Smooth muscle cell (in vitro differentiated cells): ENCODE results near the gene MUC21. TPM values are rescaled to one million over a fixed set of nuclear protein-coding genes. Genes with fewer than 3 reads are reported as not detected.

Experiments used
- DNase-seq: peaks from one replicate; lab custom pipeline; 2025; ENCODE audit not compliant: unreplicated experiment; lab: John Stamatoyannopoulos, UW
- H2AFZ ChIP-seq: fragments of 200-600 bp; sonication (generic); 2 replicates; pipeline ENCODE4 v1.6.0; 2016; ENCODE audit warnings: antibody characterized with exemption, low read depth, mild to moderate bottlenecking
- H3F3A ChIP-seq: fragments of 200-600 bp; sonication (generic); 2 replicates; pipeline ENCODE4 v1.6.0; 2017; ENCODE audit warnings: antibody characterized with exemption, low read depth
- H3K27ac ChIP-seq: fragments of 200-600 bp; sonication (generic); 2 replicates; pipeline ENCODE4 v1.5.1; 2016; ENCODE audit warnings: low read depth, mild to moderate bottlenecking
- H3K27me3 ChIP-seq: fragments of 200-600 bp; sonication (generic); 2 replicates; pipeline ENCODE4 v1.6.1; 2016; ENCODE audit warnings: low read depth, mild to moderate bottlenecking
- H3K36me3 ChIP-seq: fragments of 200-600 bp; sonication (generic); 2 replicates; pipeline ENCODE4 v1.5.1; 2016; ENCODE audit warnings: low read depth
- H3K4me1 ChIP-seq: fragments of 200-600 bp; sonication (generic); 2 replicates; pipeline ENCODE4 v1.5.1; 2016; ENCODE audit warnings: low read depth
- H3K4me2 ChIP-seq: fragments of 200-600 bp; sonication (generic); 2 replicates; pipeline ENCODE4 v1.6.0; 2016; ENCODE audit warnings: mild to moderate bottlenecking
- H3K4me3 ChIP-seq: fragments of 200-600 bp; sonication (generic); 2 replicates; pipeline ENCODE4 v1.5.1; 2016; ENCODE audit warnings: mild to moderate bottlenecking
- H3K79me2 ChIP-seq: fragments of 200-600 bp; sonication (generic); 2 replicates; pipeline ENCODE4 v1.6.0; 2016; ENCODE audit warnings: low read depth, mild to moderate bottlenecking
- H3K9ac ChIP-seq: fragments of 200-600 bp; sonication (generic); 2 replicates; pipeline ENCODE4 v1.6.0; 2016; ENCODE audit warnings: low read depth
- H3K9me3 ChIP-seq: fragments of 200-600 bp; sonication (generic); replicated peaks from 2 replicates; pipeline ENCODE4 v1.5.1; 2016; ENCODE audit warnings: low read depth
- H4K20me1 ChIP-seq: fragments of 200-600 bp; sonication (generic); 2 replicates; pipeline ENCODE4 v1.6.0; 2016; ENCODE audit warnings: low read depth
- CTCF ChIP-seq: fragments of 200-600 bp; sonication (generic); IDR thresholded peaks from 2 replicates; pipeline ENCODE4 v1.5.1; 2017; ENCODE audit warnings: borderline replicate concordance, mild to moderate bottlenecking, antibody characterized with exemption; ENCODE audit not compliant: insufficient read depth, poor library complexity, severe bottlenecking
- WGBS: methylation state at CpG from one replicate; pipeline ENCODE4 v1.1.7; 2016; ENCODE audit warnings: low lambda C conversion rate; 5-methylcytosine and 5-hydroxymethylcytosine counted together
- polyA plus RNA-seq: library from polyadenylated mRNA; unstranded; fragments of >200 nt; fragmentation: Nextera tagmentation; extraction: Ambion mirVana; gene quantifications from 2 replicates; pipeline ENCODE4 v1.2.1, GENCODE V29; 2016
- total RNA-seq: library from RNA; depleted of rRNA; stranded (reverse); fragments of >200 nt; gene quantifications from 2 replicates; pipeline ENCODE4 v1.2.3, GENCODE V29; 2014

Gene MUC21
- total and polyA plus RNA-seq, 2 experiments from 2014 or later: not detected

- no peak overlapping the region for H3K9ac ChIP-seq
- H3K4me1 ChIP-seq: no peaks in the 10 kb centered on the region
- H4K20me1 ChIP-seq: no peaks in the 10 kb centered on the region
- no peak for TF ChIP-seq CTCF
- no peaks in the 10 kb centered on the region for H3F3A ChIP-seq
- no peak overlapping the region for H3K4me3 ChIP-seq
- no peaks in the 10 kb centered on the region for H3K9me3 ChIP-seq
- WGBS: 86% methylated on average over 6 of the region's 6 CpGs
- no peak overlapping the region for H2AFZ ChIP-seq
- no peak overlapping the region for H3K27ac ChIP-seq
- DNase-seq: no peak
- no peak overlapping the region for H3K4me2 ChIP-seq
- no peaks in the 10 kb centered on the region for H3K36me3 ChIP-seq
- H3K79me2 ChIP-seq: no peaks in the 10 kb centered on the region
- H3K27me3 ChIP-seq: no peaks in the 10 kb centered on the region
Observed at GRCh38 chr6:31031095-31031494, 47.6 kb downstream of the MUC21 start.

GRCh38 chr6:31033075-31033474 lies 49.6 kb downstream of the MUC21 start:
- H4K20me1 ChIP-seq: no peaks in the 10 kb centered on the region
- H2AFZ ChIP-seq: no peak overlapping the region
- DNase-seq: no peak
- TF ChIP-seq CTCF: no peak
- no peaks in the 10 kb centered on the region for H3K27me3 ChIP-seq
- H3K4me3 ChIP-seq: no peak overlapping the region
- no peaks in the 10 kb centered on the region for H3K36me3 ChIP-seq
- H3K4me1 ChIP-seq: no peaks in the 10 kb centered on the region
- WGBS: 83% methylated on average over 4 of the region's 4 CpGs
- H3F3A ChIP-seq: peaks cover 3% of the 10 kb centered on the region
- H3K9me3 ChIP-seq: no peaks in the 10 kb centered on the region
- H3K9ac ChIP-seq: no peak overlapping the region
- H3K27ac ChIP-seq: no peak overlapping the region
- no peak overlapping the region for H3K4me2 ChIP-seq
- no peaks in the 10 kb centered on the region for H3K79me2 ChIP-seq

- Histone ChIP-seq H2AFZ (no peak overlapping the region), H3K27me3 (no peaks in the 10 kb centered on the region), H4K20me1 (no peaks in the 10 kb centered on the region), H3K4me2 (no peak overlapping the region), H3K9ac (no peak overlapping the region), H3K27ac (no peak overlapping the region), H3K4me1 (no peaks in the 10 kb centered on the region), H3K36me3 (no peaks in the 10 kb centered on the region), H3K4me3 (no peak overlapping the region), H3F3A (peaks cover 4% of the 10 kb centered on the region), H3K9me3 (no peaks in the 10 kb centered on the region), H3K79me2 (no peaks in the 10 kb centered on the region)
- no peak for DNase-seq
- WGBS: 82% methylated on average over 4 of the region's 4 CpGs
- no peak for TF ChIP-seq CTCF
Observed at GRCh38 chr6:31035862-31036497, 52.5 kb downstream of the MUC21 start.

GRCh38 chr6:31037169-31037568 lies 53.7 kb downstream of the MUC21 start:
- no peak for TF ChIP-seq CTCF
- WGBS: 77% methylated on average over 7 of the region's 7 CpGs
- peak overlapping the region; percentile 64 for H3K4me2 ChIP-seq
- no peaks in the 10 kb centered on the region for H3K27me3 ChIP-seq
- H3K4me1 ChIP-seq: no peaks in the 10 kb centered on the region
- no peaks in the 10 kb centered on the region for H3K36me3 ChIP-seq
- no peak overlapping the region for H3K4me3 ChIP-seq
- H3K9ac ChIP-seq: no peak overlapping the region
- no peak for DNase-seq
- no peaks in the 10 kb centered on the region for H4K20me1 ChIP-seq
- peak overlapping the region; percentile 18 for H3K27ac ChIP-seq
- no peaks in the 10 kb centered on the region for H3K9me3 ChIP-seq
- no peak overlapping the region for H2AFZ ChIP-seq
- peaks cover 4% of the 10 kb centered on the region for H3F3A ChIP-seq
- H3K79me2 ChIP-seq: no peaks in the 10 kb centered on the region
